ENCODE measurements around the gene GLYATL1. TPM values are rescaled to one million over a fixed set of nuclear protein-coding genes. Genes with fewer than 3 reads are reported as not detected.

Gene GLYATL1
- total and polyA plus RNA-seq, 2 donors (not counting 1 experiment from before 2014, with no cell fraction given), result 0.33 to 0.51 TPM

GRCh38 chr11:58928691-58929090 is 10.6 kb upstream of the GLYATL1 start:
- no peaks in the 10 kb centered on the region for H3K27me3 ChIP-seq (ENCODE audit: control insufficient read depth, insufficient read depth, low read length)
- no peak for TF ChIP-seq CTCF (conservative IDR thresholded peaks at IDR 0.05 in 1 of 2, IDR thresholded peaks at IDR 0.05 in 1 of 2; ENCODE audit: low read depth in 1 of 2, low read length in 2 of 2)
- TF ChIP-seq EZH2 (IDR thresholded peaks at IDR 0.05; ENCODE audit: low read length, missing control alignments), result no peak
- DNase-seq (ENCODE audit: low read depth in 2 of 2), result no peak
- H2AFZ ChIP-seq (ENCODE audit: low read length), result no peak overlapping the region
- H3K4me1 ChIP-seq (ENCODE audit: control insufficient read depth, extremely low read depth, insufficient read depth, low read length), result no peaks in the 10 kb centered on the region
- H3K9me3 ChIP-seq (ENCODE audit: control insufficient read depth, insufficient read depth, low read depth, low read length), result no peaks in the 10 kb centered on the region
- H3K79me2 ChIP-seq (ENCODE audit: control insufficient read depth, insufficient read depth, low read length), result no peaks in the 10 kb centered on the region
- H3K36me3 ChIP-seq (ENCODE audit: control insufficient read depth, insufficient read depth, low read length), result no peaks in the 10 kb centered on the region
- no peak overlapping the region for H3K4me3 ChIP-seq (replicated peaks in 1 of 4; ENCODE audit: control extremely low read depth in 1 of 4, insufficient read depth in 1 of 4, low read depth in 3 of 4, low read length in 4 of 4)
- H3K27ac ChIP-seq (ENCODE audit: insufficient read depth, low read length), result no peak overlapping the region
- H3K4me2 ChIP-seq (ENCODE audit: extremely low read depth, insufficient read depth, low read length), result no peak overlapping the region
- no peak overlapping the region for H3K9ac ChIP-seq (ENCODE audit: insufficient read depth, low read length)
- H4K20me1 ChIP-seq (ENCODE audit: control insufficient read depth, extremely low read depth, insufficient read depth, low read length), result no peaks in the 10 kb centered on the region

- TF ChIP-seq CTCF (conservative IDR thresholded peaks at IDR 0.05 in 1 of 2, IDR thresholded peaks at IDR 0.05 in 1 of 2; ENCODE audit: low read depth in 1 of 2, low read length in 2 of 2), result no peak
These were observed 8.4 kb upstream of the GLYATL1 start for GRCh38 chr11:58930926-58931325.

GRCh38 chr11:58933661-58934060 is 5.6 kb upstream of the GLYATL1 start:
- Histone ChIP-seq H3K4me2 (ENCODE audit: extremely low read depth, insufficient read depth, low read length) (no peak overlapping the region), H3K27ac (ENCODE audit: insufficient read depth, low read length) (no peak overlapping the region), H3K27me3 (ENCODE audit: control insufficient read depth, insufficient read depth, low read length) (no peaks in the 10 kb centered on the region), H3K9ac (ENCODE audit: insufficient read depth, low read length) (no peak overlapping the region), H3K4me3 (replicated peaks in 1 of 4; ENCODE audit: control extremely low read depth in 1 of 4, insufficient read depth in 1 of 4, low read depth in 3 of 4, low read length in 4 of 4) (no peak overlapping the region), H2AFZ (ENCODE audit: low read length) (no peak overlapping the region), H3K9me3 (ENCODE audit: control insufficient read depth, insufficient read depth, low read depth, low read length) (no peaks in the 10 kb centered on the region), H3K4me1 (ENCODE audit: control insufficient read depth, extremely low read depth, insufficient read depth, low read length) (no peaks in the 10 kb centered on the region), H3K36me3 (ENCODE audit: control insufficient read depth, insufficient read depth, low read length) (no peaks in the 10 kb centered on the region), H4K20me1 (ENCODE audit: control insufficient read depth, extremely low read depth, insufficient read depth, low read length) (no peaks in the 10 kb centered on the region), H3K79me2 (ENCODE audit: control insufficient read depth, insufficient read depth, low read length) (no peaks in the 10 kb centered on the region)
- no peak for DNase-seq (ENCODE audit: low read depth in 2 of 2)
- TF ChIP-seq CTCF (conservative IDR thresholded peaks at IDR 0.05 in 1 of 2, IDR thresholded peaks at IDR 0.05 in 1 of 2; ENCODE audit: low read depth in 1 of 2, low read length in 2 of 2) (no peak), EZH2 (IDR thresholded peaks at IDR 0.05; ENCODE audit: low read length, missing control alignments) (no peak)

More at GRCh38 chr11:58930926-58931325, 8.4 kb upstream of the GLYATL1 start:
- H3K27ac ChIP-seq (ENCODE audit: insufficient read depth, low read length), result no peak overlapping the region
- no peak overlapping the region for H3K4me3 ChIP-seq (replicated peaks in 1 of 4; ENCODE audit: control extremely low read depth in 1 of 4, insufficient read depth in 1 of 4, low read depth in 3 of 4, low read length in 4 of 4)
- H3K27me3 ChIP-seq (ENCODE audit: control insufficient read depth, insufficient read depth, low read length), result no peaks in the 10 kb centered on the region
- H3K4me2 ChIP-seq (ENCODE audit: extremely low read depth, insufficient read depth, low read length), result no peak overlapping the region
- DNase-seq (ENCODE audit: low read depth in 2 of 2), result no peak
- no peak overlapping the region for H3K9ac ChIP-seq (ENCODE audit: insufficient read depth, low read length)
- no peak overlapping the region for H2AFZ ChIP-seq (ENCODE audit: low read length)
- no peaks in the 10 kb centered on the region for H3K79me2 ChIP-seq (ENCODE audit: control insufficient read depth, insufficient read depth, low read length)
- H3K36me3 ChIP-seq (ENCODE audit: control insufficient read depth, insufficient read depth, low read length), result no peaks in the 10 kb centered on the region
- no peaks in the 10 kb centered on the region for H3K4me1 ChIP-seq (ENCODE audit: control insufficient read depth, extremely low read depth, insufficient read depth, low read length)
- H4K20me1 ChIP-seq (ENCODE audit: control insufficient read depth, extremely low read depth, insufficient read depth, low read length), result no peaks in the 10 kb centered on the region
- no peaks in the 10 kb centered on the region for H3K9me3 ChIP-seq (ENCODE audit: control insufficient read depth, insufficient read depth, low read depth, low read length)

Data from fibroblast of lung (primary cell).